NCI-H345 treated with DMSO at 0.1 percent for 48 hours (cell line): ENCODE results near the gene LEMD1.
"Not testable (repeated sequence)": the region's sequence is repeated elsewhere in the genome, so short reads cannot be mapped to it uniquely, and the experiment has no call there.

ENCODE experiments used
- DNase-seq: peaks from one replicate; lab custom pipeline; 2025; ENCODE audit not compliant: unreplicated experiment; lab: John Stamatoyannopoulos, UW

The LEMD1 gene

GRCh38 chr1:205447457-205448341, 25.8 kb upstream of the LEMD1 start:
- no peak for DNase-seq

- DNase-seq = no peak
Measured at GRCh38 chr1:205446828-205447227, 25.0 kb upstream of the LEMD1 start.

- DNase-seq = no peak
Measured at GRCh38 chr1:205445646-205445935, 23.7 kb upstream of the LEMD1 start.

GRCh38 chr1:205444931-205445645, 23.2 kb upstream of the LEMD1 start:
- DNase-seq = no peak

GRCh38 chr1:205444300-205444930, 22.6 kb upstream of the LEMD1 start:
- no peak for DNase-seq

- DNase-seq = no peak
Measured at GRCh38 chr1:205443585-205444299, 21.9 kb upstream of the LEMD1 start.

GRCh38 chr1:205442051-205442725, 20.3 kb upstream of the LEMD1 start:
- no peak for DNase-seq

GRCh38 chr1:205441716-205442050, 19.8 kb upstream of the LEMD1 start:
- DNase-seq = no peak

- DNase-seq = no peak
Measured at GRCh38 chr1:205441318-205441633, 19.4 kb upstream of the LEMD1 start.

GRCh38 chr1:205440476-205441317, 18.8 kb upstream of the LEMD1 start:
- no peak for DNase-seq

- no peak for DNase-seq
Measured at GRCh38 chr1:205440121-205440475, 18.2 kb upstream of the LEMD1 start.

- peak; percentile 65 for DNase-seq
Measured at GRCh38 chr1:205438213-205439158, 16.6 kb upstream of the LEMD1 start.

GRCh38 chr1:205437570-205437969, 15.7 kb upstream of the LEMD1 start:
- no peak for DNase-seq

- DNase-seq = no peak
Measured at GRCh38 chr1:205436776-205437410, 15.0 kb upstream of the LEMD1 start.

- DNase-seq = no peak
Measured at GRCh38 chr1:205435578-205436573, 14.0 kb upstream of the LEMD1 start.

- DNase-seq = no peak
Measured at GRCh38 chr1:205434738-205435137, 12.9 kb upstream of the LEMD1 start.

- not testable (repeated sequence) for DNase-seq
Measured at GRCh38 chr1:205432692-205433091, 10.8 kb upstream of the LEMD1 start.

- DNase-seq = no peak
Measured at GRCh38 chr1:205432116-205432515, 10.3 kb upstream of the LEMD1 start.
